WTC11 (cell line): Measurements from ENCODE around the gene PDE1C. TPM values are rescaled to one million over a fixed set of nuclear protein-coding genes. Genes with fewer than 3 reads are reported as not detected.

ENCODE experiments used
- ATAC-seq: fragments of 200-7000 bp; cut with Tn5 transposase; 2 replicates; pipeline ENCODE4 v1.10.0; 2021; ENCODE audit warnings: mild to moderate bottlenecking, moderate library complexity
- CTCF ChIA-PET: fragments of 300-600 bp; sonication (Branson Sonifier 250); formaldehyde crosslinking; loops from one replicate; lab custom pipeline; 2021; ENCODE audit warnings: antibody characterized with exemption; lab: Charles Lee
- POLR2A ChIA-PET: fragments of 350-600 bp; sonication (Branson Sonifier 250); formaldehyde crosslinking; loops from one replicate; lab custom pipeline; 2021; ENCODE audit warnings: antibody characterized with exemption; lab: Charles Lee
- DNase-seq: peaks from one replicate; pipeline ENCODE4 v3.0.0; 2021; ENCODE audit warnings: low spot score
- H3K27ac Mint-ChIP-seq: 2 replicates; pipeline ENCODE4 v1.8.0; 2021; ENCODE audit warnings: mixed read lengths
- H3K27me3 Mint-ChIP-seq: 2 replicates; pipeline ENCODE4 v1.8.0; 2021; ENCODE audit warnings: low read depth, mild to moderate bottlenecking, moderate library complexity, mixed read lengths
- H3K36me3 Mint-ChIP-seq: 2 replicates; pipeline ENCODE4 v1.8.0; 2021; ENCODE audit warnings: mixed read lengths
- H3K4me1 Mint-ChIP-seq: 2 replicates; pipeline ENCODE4 v1.8.0; 2022; ENCODE audit warnings: mixed read lengths
- H3K4me3 Mint-ChIP-seq: 2 replicates; pipeline ENCODE4 v1.8.0; 2021; ENCODE audit warnings: mild to moderate bottlenecking, moderate library complexity, mixed read lengths
- H3K9me3 Mint-ChIP-seq: 2 replicates; pipeline ENCODE4 v1.8.0; 2021; ENCODE audit warnings: mixed read lengths
- ATF1 ChIP-seq: sonication (generic); formaldehyde crosslinking; IDR thresholded peaks from 2 replicates; pipeline ENCODE4 v1.8.1; 2023; ENCODE audit warnings: mild to moderate bottlenecking, moderate library complexity, missing genetic modification reagents
- ESRRA ChIP-seq: sonication (generic); formaldehyde crosslinking; IDR thresholded peaks from 2 replicates; pipeline ENCODE4 v1.8.1; 2022; ENCODE audit warnings: mild to moderate bottlenecking, missing genetic modification reagents, borderline replicate concordance
- FOXK1 ChIP-seq: sonication (generic); formaldehyde crosslinking; IDR thresholded peaks from 2 replicates; pipeline ENCODE4 v1.8.0; 2022; ENCODE audit warnings: mild to moderate bottlenecking, moderate library complexity, missing genetic modification reagents
- FOXP1 ChIP-seq: sonication (generic); formaldehyde crosslinking; IDR thresholded peaks from 2 replicates; pipeline ENCODE4 v1.8.0; 2022; ENCODE audit warnings: missing genetic modification reagents, mild to moderate bottlenecking, moderate library complexity, borderline replicate concordance
- GRHL2 ChIP-seq: fragments of 250-450 bp; sonication (Bioruptor Pico); IDR thresholded peaks from 2 replicates; pipeline ENCODE4 v1.8.0; 2022; ENCODE audit warnings: mild to moderate bottlenecking, moderate library complexity; ENCODE audit not compliant: insufficient replicate concordance, severe bottlenecking
- GTF2I ChIP-seq: fragments of 250-450 bp; sonication (Bioruptor Pico); conservative IDR thresholded peaks from 2 replicates; pipeline ENCODE4 v1.4.0; 2021; ENCODE audit warnings: mild to moderate bottlenecking
- HMGA2 ChIP-seq: fragments of 250-450 bp; sonication (Bioruptor Pico); IDR thresholded peaks from 2 replicates; pipeline ENCODE4 v1.4.0; 2021; ENCODE audit warnings: mild to moderate bottlenecking, moderate library complexity
- KAT7 ChIP-seq: sonication (generic); formaldehyde crosslinking; IDR thresholded peaks from 2 replicates; pipeline ENCODE4 v1.8.1; 2023; ENCODE audit warnings: missing genetic modification reagents, mild to moderate bottlenecking, borderline replicate concordance
- MXD4 ChIP-seq: fragments of 250-450 bp; sonication (Bioruptor Pico); IDR thresholded peaks from 2 replicates; pipeline ENCODE4 v1.8.0; 2021; ENCODE audit warnings: mild to moderate bottlenecking, moderate library complexity, borderline replicate concordance
- NFE2L1 ChIP-seq: sonication (generic); formaldehyde crosslinking; IDR thresholded peaks from 2 replicates; pipeline ENCODE4 v1.8.1; 2023; ENCODE audit warnings: missing genetic modification reagents
- NR3C1 ChIP-seq: sonication (generic); formaldehyde crosslinking; conservative IDR thresholded peaks from 2 replicates; pipeline ENCODE4 v1.8.1; 2023; ENCODE audit warnings: low read depth, mild to moderate bottlenecking, missing genetic modification reagents
- OVOL2 ChIP-seq: fragments of 250-450 bp; sonication (Bioruptor Pico); IDR thresholded peaks from 2 replicates; pipeline ENCODE4 v1.9.0; 2021; ENCODE audit warnings: mild to moderate bottlenecking, borderline replicate concordance
- total RNA-seq: library from RNA; stranded (reverse); gene quantifications from 3 replicates; pipeline ENCODE4 v1.2.3, GENCODE V29; 2021
- TF ChIP-seq, protein P1 (sequence below): sonication (generic); formaldehyde crosslinking; IDR thresholded peaks from 2 replicates; pipeline ENCODE4 v1.8.0; 2022; ENCODE audit warnings: mild to moderate bottlenecking, missing genetic modification reagents
- TF ChIP-seq, protein P2 (sequence below): sonication (generic); formaldehyde crosslinking; IDR thresholded peaks from 2 replicates; pipeline ENCODE4 v1.8.0; 2022; ENCODE audit warnings: mild to moderate bottlenecking, missing genetic modification reagents
- TF ChIP-seq, protein P3 (sequence below): sonication (generic); formaldehyde crosslinking; IDR thresholded peaks from 2 replicates; pipeline ENCODE4 v1.8.1; 2022; ENCODE audit warnings: low read depth, missing genetic modification reagents, borderline replicate concordance
- TF ChIP-seq, protein P4 (sequence below): sonication (generic); formaldehyde crosslinking; IDR thresholded peaks from 2 replicates; pipeline ENCODE4 v1.8.1; 2022; ENCODE audit warnings: low read depth, mild to moderate bottlenecking, moderate library complexity, missing genetic modification reagents, borderline replicate concordance
- TF ChIP-seq, protein P5 (sequence below): sonication (generic); formaldehyde crosslinking; IDR thresholded peaks from 2 replicates; pipeline ENCODE4 v1.8.1; 2023; ENCODE audit warnings: mild to moderate bottlenecking, moderate library complexity, missing genetic modification reagents
- TF ChIP-seq, protein P6 (sequence below): fragments of 250-450 bp; sonication (Bioruptor Pico); IDR thresholded peaks from 2 replicates; pipeline ENCODE4 v1.9.0; 2021; ENCODE audit warnings: mild to moderate bottlenecking
- TF ChIP-seq, protein P7 (sequence below): sonication (generic); formaldehyde crosslinking; conservative IDR thresholded peaks from 2 replicates; pipeline ENCODE4 v1.8.1; 2023; ENCODE audit warnings: mild to moderate bottlenecking, low read depth, missing genetic modification reagents, moderate library complexity
- TF ChIP-seq, protein P8 (sequence below): fragments of 250-450 bp; sonication (Bioruptor Pico); IDR thresholded peaks from 2 replicates; pipeline ENCODE4 v1.9.0; 2021; ENCODE audit warnings: mild to moderate bottlenecking
- TF ChIP-seq, protein P9 (sequence below): fragments of 200-600 bp; IDR thresholded peaks from 2 replicates; pipeline ENCODE4 v1.8.0; 2022; ENCODE audit warnings: antibody characterized with exemption

Gene PDE1C
- total RNA-seq, 1 experiment from 2014 or later, result 0.55 TPM

DNA sequence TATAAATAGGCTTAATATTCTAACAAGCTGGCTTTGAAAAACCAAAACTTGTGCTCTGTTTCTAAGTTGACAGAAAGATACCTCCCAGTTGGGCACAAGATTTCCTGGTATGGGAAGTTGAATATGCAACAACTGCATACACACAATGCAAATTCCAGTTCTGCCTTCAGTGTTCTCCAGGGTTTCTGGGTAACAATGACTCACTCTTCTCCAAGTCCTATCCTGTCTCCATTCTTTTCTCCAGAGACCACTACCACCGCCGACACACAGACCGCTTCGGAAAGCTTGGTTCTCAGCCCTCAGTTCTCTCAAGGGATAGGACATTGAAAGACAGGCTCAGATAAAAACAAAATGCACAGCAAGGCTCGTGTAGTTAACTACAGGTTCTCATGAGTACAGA is 12.2 kb downstream of the PDE1C start (continued):
- TF ChIP-seq, protein P1, sequence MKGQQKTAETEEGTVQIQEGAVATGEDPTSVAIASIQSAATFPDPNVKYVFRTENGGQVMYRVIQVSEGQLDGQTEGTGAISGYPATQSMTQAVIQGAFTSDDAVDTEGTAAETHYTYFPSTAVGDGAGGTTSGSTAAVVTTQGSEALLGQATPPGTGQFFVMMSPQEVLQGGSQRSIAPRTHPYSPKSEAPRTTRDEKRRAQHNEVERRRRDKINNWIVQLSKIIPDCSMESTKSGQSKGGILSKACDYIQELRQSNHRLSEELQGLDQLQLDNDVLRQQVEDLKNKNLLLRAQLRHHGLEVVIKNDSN (CRISPR knock-in tag), result no peak

DNA sequence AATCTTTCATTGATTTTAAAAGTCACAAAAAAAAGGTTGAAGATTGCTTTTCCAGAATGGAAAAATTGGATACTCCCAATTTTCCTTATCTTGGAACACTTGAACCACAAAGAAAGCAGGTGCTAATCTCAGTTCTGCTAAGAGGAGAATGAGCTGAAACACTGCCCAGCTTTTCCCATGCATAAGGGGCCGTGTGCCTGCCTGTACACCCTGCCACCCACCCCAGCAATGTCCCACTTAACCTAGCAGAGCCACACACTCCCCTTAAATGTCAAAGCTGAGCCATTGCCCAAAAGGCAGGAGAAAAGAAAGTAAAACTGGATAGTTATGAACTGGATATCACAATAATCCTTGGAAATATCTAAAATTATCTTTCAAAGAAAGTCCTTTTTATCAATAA is 13.4 kb downstream of the PDE1C start:
- Mint-ChIP-seq H3K4me3 (no peak overlapping the region), H3K36me3 (no peaks in the 10 kb centered on the region), H3K4me1 (peaks cover 32% of the 10 kb centered on the region), H3K27me3 (peaks cover 57% of the 10 kb centered on the region), H3K9me3 (peaks cover 16% of the 10 kb centered on the region), H3K27ac (no peak overlapping the region)
- DNase-seq (no peak), ATAC-seq (no peak)
- CTCF ChIA-PET, result no interaction called here
- POLR2A ChIA-PET, result no interaction called here
- TF ChIP-seq, protein P2, sequence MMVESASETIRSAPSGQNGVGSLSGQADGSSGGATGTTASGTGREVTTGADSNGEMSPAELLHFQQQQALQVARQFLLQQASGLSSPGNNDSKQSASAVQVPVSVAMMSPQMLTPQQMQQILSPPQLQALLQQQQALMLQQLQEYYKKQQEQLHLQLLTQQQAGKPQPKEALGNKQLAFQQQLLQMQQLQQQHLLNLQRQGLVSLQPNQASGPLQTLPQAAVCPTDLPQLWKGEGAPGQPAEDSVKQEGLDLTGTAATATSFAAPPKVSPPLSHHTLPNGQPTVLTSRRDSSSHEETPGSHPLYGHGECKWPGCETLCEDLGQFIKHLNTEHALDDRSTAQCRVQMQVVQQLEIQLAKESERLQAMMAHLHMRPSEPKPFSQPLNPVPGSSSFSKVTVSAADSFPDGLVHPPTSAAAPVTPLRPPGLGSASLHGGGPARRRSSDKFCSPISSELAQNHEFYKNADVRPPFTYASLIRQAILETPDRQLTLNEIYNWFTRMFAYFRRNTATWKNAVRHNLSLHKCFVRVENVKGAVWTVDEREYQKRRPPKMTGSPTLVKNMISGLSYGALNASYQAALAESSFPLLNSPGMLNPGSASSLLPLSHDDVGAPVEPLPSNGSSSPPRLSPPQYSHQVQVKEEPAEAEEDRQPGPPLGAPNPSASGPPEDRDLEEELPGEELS (CRISPR knock-in tag), result no peak
- no peak for TF ChIP-seq OVOL2 (CRISPR knock-in tag)
- TF ChIP-seq NFE2L1 (CRISPR knock-in tag), result no peak
- TF ChIP-seq, protein P3, sequence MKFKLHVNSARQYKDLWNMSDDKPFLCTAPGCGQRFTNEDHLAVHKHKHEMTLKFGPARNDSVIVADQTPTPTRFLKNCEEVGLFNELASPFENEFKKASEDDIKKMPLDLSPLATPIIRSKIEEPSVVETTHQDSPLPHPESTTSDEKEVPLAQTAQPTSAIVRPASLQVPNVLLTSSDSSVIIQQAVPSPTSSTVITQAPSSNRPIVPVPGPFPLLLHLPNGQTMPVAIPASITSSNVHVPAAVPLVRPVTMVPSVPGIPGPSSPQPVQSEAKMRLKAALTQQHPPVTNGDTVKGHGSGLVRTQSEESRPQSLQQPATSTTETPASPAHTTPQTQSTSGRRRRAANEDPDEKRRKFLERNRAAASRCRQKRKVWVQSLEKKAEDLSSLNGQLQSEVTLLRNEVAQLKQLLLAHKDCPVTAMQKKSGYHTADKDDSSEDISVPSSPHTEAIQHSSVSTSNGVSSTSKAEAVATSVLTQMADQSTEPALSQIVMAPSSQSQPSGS (CRISPR knock-in tag), result no peak
- TF ChIP-seq HMGA2 (CRISPR knock-in tag), result no peak
- TF ChIP-seq, protein P4, sequence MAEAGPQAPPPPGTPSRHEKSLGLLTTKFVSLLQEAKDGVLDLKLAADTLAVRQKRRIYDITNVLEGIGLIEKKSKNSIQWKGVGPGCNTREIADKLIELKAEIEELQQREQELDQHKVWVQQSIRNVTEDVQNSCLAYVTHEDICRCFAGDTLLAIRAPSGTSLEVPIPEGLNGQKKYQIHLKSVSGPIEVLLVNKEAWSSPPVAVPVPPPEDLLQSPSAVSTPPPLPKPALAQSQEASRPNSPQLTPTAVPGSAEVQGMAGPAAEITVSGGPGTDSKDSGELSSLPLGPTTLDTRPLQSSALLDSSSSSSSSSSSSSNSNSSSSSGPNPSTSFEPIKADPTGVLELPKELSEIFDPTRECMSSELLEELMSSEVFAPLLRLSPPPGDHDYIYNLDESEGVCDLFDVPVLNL (CRISPR knock-in tag), result no peak
- no peak for TF ChIP-seq ESRRA (CRISPR knock-in tag)
- TF ChIP-seq, protein P5, sequence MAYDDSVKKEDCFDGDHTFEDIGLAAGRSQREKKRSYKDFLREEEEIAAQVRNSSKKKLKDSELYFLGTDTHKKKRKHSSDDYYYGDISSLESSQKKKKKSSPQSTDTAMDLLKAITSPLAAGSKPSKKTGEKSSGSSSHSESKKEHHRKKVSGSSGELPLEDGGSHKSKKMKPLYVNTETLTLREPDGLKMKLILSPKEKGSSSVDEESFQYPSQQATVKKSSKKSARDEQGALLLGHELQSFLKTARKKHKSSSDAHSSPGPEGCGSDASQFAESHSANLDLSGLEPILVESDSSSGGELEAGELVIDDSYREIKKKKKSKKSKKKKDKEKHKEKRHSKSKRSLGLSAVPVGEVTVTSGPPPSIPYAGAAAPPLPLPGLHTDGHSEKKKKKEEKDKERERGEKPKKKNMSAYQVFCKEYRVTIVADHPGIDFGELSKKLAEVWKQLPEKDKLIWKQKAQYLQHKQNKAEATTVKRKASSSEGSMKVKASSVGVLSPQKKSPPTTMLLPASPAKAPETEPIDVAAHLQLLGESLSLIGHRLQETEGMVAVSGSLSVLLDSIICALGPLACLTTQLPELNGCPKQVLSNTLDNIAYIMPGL (CRISPR knock-in tag), result no peak
- no peak for TF ChIP-seq MXD4 (CRISPR knock-in tag)
- TF ChIP-seq, protein P6, sequence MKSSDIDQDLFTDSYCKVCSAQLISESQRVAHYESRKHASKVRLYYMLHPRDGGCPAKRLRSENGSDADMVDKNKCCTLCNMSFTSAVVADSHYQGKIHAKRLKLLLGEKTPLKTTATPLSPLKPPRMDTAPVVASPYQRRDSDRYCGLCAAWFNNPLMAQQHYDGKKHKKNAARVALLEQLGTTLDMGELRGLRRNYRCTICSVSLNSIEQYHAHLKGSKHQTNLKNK, result no peak
- no peak for TF ChIP-seq KAT7 (CRISPR knock-in tag)
- TF ChIP-seq ATF1 (CRISPR knock-in tag), result no peak
- TF ChIP-seq, protein P7, sequence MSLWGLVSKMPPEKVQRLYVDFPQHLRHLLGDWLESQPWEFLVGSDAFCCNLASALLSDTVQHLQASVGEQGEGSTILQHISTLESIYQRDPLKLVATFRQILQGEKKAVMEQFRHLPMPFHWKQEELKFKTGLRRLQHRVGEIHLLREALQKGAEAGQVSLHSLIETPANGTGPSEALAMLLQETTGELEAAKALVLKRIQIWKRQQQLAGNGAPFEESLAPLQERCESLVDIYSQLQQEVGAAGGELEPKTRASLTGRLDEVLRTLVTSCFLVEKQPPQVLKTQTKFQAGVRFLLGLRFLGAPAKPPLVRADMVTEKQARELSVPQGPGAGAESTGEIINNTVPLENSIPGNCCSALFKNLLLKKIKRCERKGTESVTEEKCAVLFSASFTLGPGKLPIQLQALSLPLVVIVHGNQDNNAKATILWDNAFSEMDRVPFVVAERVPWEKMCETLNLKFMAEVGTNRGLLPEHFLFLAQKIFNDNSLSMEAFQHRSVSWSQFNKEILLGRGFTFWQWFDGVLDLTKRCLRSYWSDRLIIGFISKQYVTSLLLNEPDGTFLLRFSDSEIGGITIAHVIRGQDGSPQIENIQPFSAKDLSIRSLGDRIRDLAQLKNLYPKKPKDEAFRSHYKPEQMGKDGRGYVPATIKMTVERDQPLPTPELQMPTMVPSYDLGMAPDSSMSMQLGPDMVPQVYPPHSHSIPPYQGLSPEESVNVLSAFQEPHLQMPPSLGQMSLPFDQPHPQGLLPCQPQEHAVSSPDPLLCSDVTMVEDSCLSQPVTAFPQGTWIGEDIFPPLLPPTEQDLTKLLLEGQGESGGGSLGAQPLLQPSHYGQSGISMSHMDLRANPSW (CRISPR knock-in tag), result no peak
- no peak for TF ChIP-seq GTF2I (CRISPR knock-in tag)
- TF ChIP-seq FOXK1 (CRISPR knock-in tag), result no peak
- TF ChIP-seq FOXP1, result no peak
- TF ChIP-seq NR3C1 (CRISPR knock-in tag), result no peak
- TF ChIP-seq, protein P8, sequence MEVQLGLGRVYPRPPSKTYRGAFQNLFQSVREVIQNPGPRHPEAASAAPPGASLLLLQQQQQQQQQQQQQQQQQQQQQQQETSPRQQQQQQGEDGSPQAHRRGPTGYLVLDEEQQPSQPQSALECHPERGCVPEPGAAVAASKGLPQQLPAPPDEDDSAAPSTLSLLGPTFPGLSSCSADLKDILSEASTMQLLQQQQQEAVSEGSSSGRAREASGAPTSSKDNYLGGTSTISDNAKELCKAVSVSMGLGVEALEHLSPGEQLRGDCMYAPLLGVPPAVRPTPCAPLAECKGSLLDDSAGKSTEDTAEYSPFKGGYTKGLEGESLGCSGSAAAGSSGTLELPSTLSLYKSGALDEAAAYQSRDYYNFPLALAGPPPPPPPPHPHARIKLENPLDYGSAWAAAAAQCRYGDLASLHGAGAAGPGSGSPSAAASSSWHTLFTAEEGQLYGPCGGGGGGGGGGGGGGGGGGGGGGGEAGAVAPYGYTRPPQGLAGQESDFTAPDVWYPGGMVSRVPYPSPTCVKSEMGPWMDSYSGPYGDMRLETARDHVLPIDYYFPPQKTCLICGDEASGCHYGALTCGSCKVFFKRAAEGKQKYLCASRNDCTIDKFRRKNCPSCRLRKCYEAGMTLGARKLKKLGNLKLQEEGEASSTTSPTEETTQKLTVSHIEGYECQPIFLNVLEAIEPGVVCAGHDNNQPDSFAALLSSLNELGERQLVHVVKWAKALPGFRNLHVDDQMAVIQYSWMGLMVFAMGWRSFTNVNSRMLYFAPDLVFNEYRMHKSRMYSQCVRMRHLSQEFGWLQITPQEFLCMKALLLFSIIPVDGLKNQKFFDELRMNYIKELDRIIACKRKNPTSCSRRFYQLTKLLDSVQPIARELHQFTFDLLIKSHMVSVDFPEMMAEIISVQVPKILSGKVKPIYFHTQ (CRISPR knock-in tag), result no peak
- TF ChIP-seq, protein P9, sequence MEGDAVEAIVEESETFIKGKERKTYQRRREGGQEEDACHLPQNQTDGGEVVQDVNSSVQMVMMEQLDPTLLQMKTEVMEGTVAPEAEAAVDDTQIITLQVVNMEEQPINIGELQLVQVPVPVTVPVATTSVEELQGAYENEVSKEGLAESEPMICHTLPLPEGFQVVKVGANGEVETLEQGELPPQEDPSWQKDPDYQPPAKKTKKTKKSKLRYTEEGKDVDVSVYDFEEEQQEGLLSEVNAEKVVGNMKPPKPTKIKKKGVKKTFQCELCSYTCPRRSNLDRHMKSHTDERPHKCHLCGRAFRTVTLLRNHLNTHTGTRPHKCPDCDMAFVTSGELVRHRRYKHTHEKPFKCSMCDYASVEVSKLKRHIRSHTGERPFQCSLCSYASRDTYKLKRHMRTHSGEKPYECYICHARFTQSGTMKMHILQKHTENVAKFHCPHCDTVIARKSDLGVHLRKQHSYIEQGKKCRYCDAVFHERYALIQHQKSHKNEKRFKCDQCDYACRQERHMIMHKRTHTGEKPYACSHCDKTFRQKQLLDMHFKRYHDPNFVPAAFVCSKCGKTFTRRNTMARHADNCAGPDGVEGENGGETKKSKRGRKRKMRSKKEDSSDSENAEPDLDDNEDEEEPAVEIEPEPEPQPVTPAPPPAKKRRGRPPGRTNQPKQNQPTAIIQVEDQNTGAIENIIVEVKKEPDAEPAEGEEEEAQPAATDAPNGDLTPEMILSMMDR, result no peak
- no peak for TF ChIP-seq GRHL2 (CRISPR knock-in tag)
